HG02759 (cell line): Measurements from ENCODE around the gene UBE2V1.

Source experiments
- ATAC-seq: cut with Tn5 transposase; IDR thresholded peaks from one replicate; pipeline ENCODE4 v1.9.1; 2021; ENCODE audit warnings: mild to moderate bottlenecking, moderate library complexity; ENCODE audit not compliant: unreplicated experiment

The UBE2V1 gene

GRCh38 chr20:50049442-50050026, 63.4 kb downstream of the UBE2V1 start:
- no peak for ATAC-seq

- ATAC-seq = no peak
Observed at GRCh38 chr20:50048420-50049166, 64.4 kb downstream of the UBE2V1 start.

- no peak for ATAC-seq
Observed at GRCh38 chr20:50044353-50044960, 68.5 kb downstream of the UBE2V1 start.

- no peak for ATAC-seq
Observed at GRCh38 chr20:50043573-50044352, 69.2 kb downstream of the UBE2V1 start.

GRCh38 chr20:50042370-50043313, 70.3 kb downstream of the UBE2V1 start:
- no peak for ATAC-seq

- ATAC-seq = no peak
Observed at GRCh38 chr20:50041246-50041873, 71.6 kb downstream of the UBE2V1 start.

- no peak for ATAC-seq
Observed at GRCh38 chr20:50040432-50041245, 72.3 kb downstream of the UBE2V1 start.

- no peak for ATAC-seq
Observed at GRCh38 chr20:50039706-50040431, 73.1 kb downstream of the UBE2V1 start.

- no peak for ATAC-seq
Observed at GRCh38 chr20:50038574-50038991, 74.4 kb downstream of the UBE2V1 start.

- no peak for ATAC-seq
Observed at GRCh38 chr20:50038169-50038568, 74.8 kb downstream of the UBE2V1 start.

- ATAC-seq = no peak
Observed at GRCh38 chr20:50037575-50037974, 75.4 kb downstream of the UBE2V1 start.

- ATAC-seq = no peak
Observed at GRCh38 chr20:50037123-50037522, 75.8 kb downstream of the UBE2V1 start.

GRCh38 chr20:50036703-50037102, 76.2 kb downstream of the UBE2V1 start:
- ATAC-seq = no peak

GRCh38 chr20:50034567-50035180, 78.3 kb downstream of the UBE2V1 start:
- ATAC-seq = no peak

GRCh38 chr20:50032955-50033666, 79.8 kb downstream of the UBE2V1 start:
- no peak for ATAC-seq
